ENCODE data around the gene EXTL1.

- no peak for TF ChIP-seq CTCF (optimal IDR thresholded peaks at IDR 0.05 in 1 of 3, IDR thresholded peaks at IDR 0.05 in 1 of 3, conservative IDR thresholded peaks at IDR 0.05 in 1 of 3; ENCODE audit: extremely low read depth in 1 of 3, insufficient read depth in 2 of 3, low read length in 3 of 3)
- no peak for TF ChIP-seq EZH2 (IDR thresholded peaks at IDR 0.05; ENCODE audit: low read length)
Observed at GRCh38 chr1:25971811-25972180, 49.8 kb upstream of the EXTL1 start.
